C4-2B (cell line): ENCODE measurements around the gene ZBTB22.

Experiments
- CTCF ChIP-seq: fragments of 450-650 bp; conservative IDR thresholded peaks from 2 replicates; pipeline ENCODE4 v1.5.1; 2017; ENCODE audit warnings: mild to moderate bottlenecking
- ZFX ChIP-seq: fragments of 450-650 bp; IDR thresholded peaks from 2 replicates; pipeline ENCODE4 v1.6.1; 2017

- TF ChIP-seq CTCF (no peak), ZFX (no peak)
These were observed 24.4 kb downstream of the ZBTB22 start for GRCh38 chr6:33292996-33293682.
